ENCODE results near the gene GOSR1.

DNA sequence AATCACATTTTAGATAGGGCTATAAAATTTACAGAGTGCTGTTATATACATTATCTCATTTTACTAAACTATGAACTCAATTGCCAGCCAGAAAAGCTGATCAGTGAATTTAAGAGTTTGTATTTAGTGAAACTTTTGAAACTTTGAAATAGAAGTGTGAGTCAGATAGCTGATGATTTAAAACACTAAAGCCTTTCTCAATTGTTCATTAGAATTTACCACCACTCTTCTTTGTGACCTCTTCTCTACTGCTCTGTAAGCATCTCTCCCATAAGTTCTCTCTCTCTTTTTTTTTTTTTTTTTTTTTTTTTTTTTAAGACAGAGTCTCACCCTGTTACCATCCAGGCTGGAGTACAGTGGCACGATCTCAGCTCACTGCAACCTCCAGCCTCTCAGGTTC lies 43.7 kb downstream of the GOSR1 start:
- TF ChIP-seq, protein P1, sequence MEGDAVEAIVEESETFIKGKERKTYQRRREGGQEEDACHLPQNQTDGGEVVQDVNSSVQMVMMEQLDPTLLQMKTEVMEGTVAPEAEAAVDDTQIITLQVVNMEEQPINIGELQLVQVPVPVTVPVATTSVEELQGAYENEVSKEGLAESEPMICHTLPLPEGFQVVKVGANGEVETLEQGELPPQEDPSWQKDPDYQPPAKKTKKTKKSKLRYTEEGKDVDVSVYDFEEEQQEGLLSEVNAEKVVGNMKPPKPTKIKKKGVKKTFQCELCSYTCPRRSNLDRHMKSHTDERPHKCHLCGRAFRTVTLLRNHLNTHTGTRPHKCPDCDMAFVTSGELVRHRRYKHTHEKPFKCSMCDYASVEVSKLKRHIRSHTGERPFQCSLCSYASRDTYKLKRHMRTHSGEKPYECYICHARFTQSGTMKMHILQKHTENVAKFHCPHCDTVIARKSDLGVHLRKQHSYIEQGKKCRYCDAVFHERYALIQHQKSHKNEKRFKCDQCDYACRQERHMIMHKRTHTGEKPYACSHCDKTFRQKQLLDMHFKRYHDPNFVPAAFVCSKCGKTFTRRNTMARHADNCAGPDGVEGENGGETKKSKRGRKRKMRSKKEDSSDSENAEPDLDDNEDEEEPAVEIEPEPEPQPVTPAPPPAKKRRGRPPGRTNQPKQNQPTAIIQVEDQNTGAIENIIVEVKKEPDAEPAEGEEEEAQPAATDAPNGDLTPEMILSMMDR (IDR thresholded peaks at IDR 0.05; ENCODE audit: low read length), result no peak
- TF ChIP-seq EZH2phosphoT487 (IDR thresholded peaks at IDR 0.05; ENCODE audit: low read length), result no peak
